NCI-H2029 treated with DMSO at 0.1 percent for 48 hours (cell line): ENCODE results near the gene DDX54.
"Not testable (repeated sequence)": the region's sequence is repeated elsewhere in the genome, so short reads cannot be mapped to it uniquely, and the experiment has no call there.

ENCODE experiments used
- DNase-seq: peaks from one replicate; lab custom pipeline; 2025; lab: John Stamatoyannopoulos, UW

DDX54 gene

GRCh38 chr12:113138826-113139225 lies 46.5 kb downstream of the DDX54 start:
- no peak for DNase-seq

GRCh38 chr12:113137861-113138783 lies 47.2 kb downstream of the DDX54 start:
- no peak for DNase-seq

- no peak for DNase-seq
Measured at GRCh38 chr12:113136990-113137511, 48.2 kb downstream of the DDX54 start.

- peak; percentile 14 for DNase-seq
Measured at GRCh38 chr12:113136128-113136989, 48.9 kb downstream of the DDX54 start.

GRCh38 chr12:113135178-113136127 lies 49.8 kb downstream of the DDX54 start, which contains the start of gene RASAL1:
Gene RASAL1, minus strand, starts transcription at chr12:113135761. Its CDS starts 299 bp downstream, at chr12:113135462.
- peak; percentile 67 for DNase-seq

- no peak for DNase-seq
Measured at GRCh38 chr12:113134521-113134951, 50.7 kb downstream of the DDX54 start.

GRCh38 chr12:113134071-113134470 lies 51.2 kb downstream of the DDX54 start:
- no peak for DNase-seq

GRCh38 chr12:113133666-113134065 lies 51.6 kb downstream of the DDX54 start:
- no peak for DNase-seq

- DNase-seq = no peak
Measured at GRCh38 chr12:113133036-113133435, 52.2 kb downstream of the DDX54 start.

GRCh38 chr12:113131556-113131955 lies 53.7 kb downstream of the DDX54 start:
- DNase-seq = no peak

GRCh38 chr12:113130457-113131135 lies 54.7 kb downstream of the DDX54 start:
- no peak for DNase-seq

- no peak for DNase-seq
Measured at GRCh38 chr12:113129664-113130456, 55.4 kb downstream of the DDX54 start.

- DNase-seq = no peak
Measured at GRCh38 chr12:113128802-113129663, 56.2 kb downstream of the DDX54 start.

- DNase-seq = no peak
Measured at GRCh38 chr12:113127791-113128199, 57.5 kb downstream of the DDX54 start.

GRCh38 chr12:113120670-113121370 lies 64.5 kb downstream of the DDX54 start:
- peak; percentile 77 for DNase-seq

GRCh38 chr12:113119980-113120669 lies 65.2 kb downstream of the DDX54 start:
- DNase-seq = no peak

GRCh38 chr12:113118142-113118541 lies 67.1 kb downstream of the DDX54 start:
- no peak for DNase-seq

- DNase-seq = not testable (repeated sequence)
Measured at GRCh38 chr12:113117684-113118083, 67.6 kb downstream of the DDX54 start.
